Subcutaneous abdominal adipose tissue (tissue), 5 donors: Measurements from ENCODE around the gene GSKIP.
"Not testable (repeated sequence)": the region's sequence is repeated elsewhere in the genome, so short reads cannot be mapped to it uniquely, and the experiment has no call there.

Experiments
- H3K27ac ChIP-seq: one replicate; pipeline ENCODE4 v1.7.0; 2013; ENCODE audit warnings: low read depth, mild to moderate bottlenecking, inconsistent platforms, low read length, moderate library complexity
- H3K27me3 ChIP-seq, 5 donors: one replicate each; pipeline ENCODE4 v1.7.0; 2013; ENCODE audit warnings: low read length in 5 of 5, inconsistent platforms in 1 of 5; ENCODE audit not compliant: control insufficient read depth in 5 of 5, insufficient read depth in 4 of 5
- H3K36me3 ChIP-seq, 5 donors: one replicate each; pipeline ENCODE4 v1.7.0; 2013; ENCODE audit warnings: low read length in 5 of 5; ENCODE audit not compliant: control insufficient read depth in 5 of 5, insufficient read depth in 5 of 5
- H3K4me1 ChIP-seq, 5 donors: one replicate each; pipeline ENCODE4 v1.7.0; 2013; ENCODE audit warnings: low read length in 5 of 5, mild to moderate bottlenecking in 3 of 5, moderate library complexity in 1 of 5; ENCODE audit not compliant: control insufficient read depth in 5 of 5, insufficient read depth in 5 of 5
- H3K4me3 ChIP-seq, 5 donors: one replicate each; pipeline ENCODE4 v1.7.0; 2013; ENCODE audit warnings: low read length in 5 of 5, low read depth in 1 of 5
- H3K9ac ChIP-seq, 5 donors: one replicate each; pipeline ENCODE4 v1.7.0; 2013; ENCODE audit warnings: low read length in 5 of 5, mild to moderate bottlenecking in 4 of 5, moderate library complexity in 3 of 5
- H3K9me3 ChIP-seq, 5 donors: one replicate each; pipeline ENCODE4 v1.7.0; 2013; ENCODE audit warnings: low read length in 5 of 5; ENCODE audit not compliant: control insufficient read depth in 5 of 5
- donor health status: healthy.
- donor health status: healthy.
- donor health status: healthy.
- donor health status: healthy.
- donor health status: healthy.

GSKIP gene, protein sequence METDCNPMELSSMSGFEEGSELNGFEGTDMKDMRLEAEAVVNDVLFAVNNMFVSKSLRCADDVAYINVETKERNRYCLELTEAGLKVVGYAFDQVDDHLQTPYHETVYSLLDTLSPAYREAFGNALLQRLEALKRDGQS

DNA sequence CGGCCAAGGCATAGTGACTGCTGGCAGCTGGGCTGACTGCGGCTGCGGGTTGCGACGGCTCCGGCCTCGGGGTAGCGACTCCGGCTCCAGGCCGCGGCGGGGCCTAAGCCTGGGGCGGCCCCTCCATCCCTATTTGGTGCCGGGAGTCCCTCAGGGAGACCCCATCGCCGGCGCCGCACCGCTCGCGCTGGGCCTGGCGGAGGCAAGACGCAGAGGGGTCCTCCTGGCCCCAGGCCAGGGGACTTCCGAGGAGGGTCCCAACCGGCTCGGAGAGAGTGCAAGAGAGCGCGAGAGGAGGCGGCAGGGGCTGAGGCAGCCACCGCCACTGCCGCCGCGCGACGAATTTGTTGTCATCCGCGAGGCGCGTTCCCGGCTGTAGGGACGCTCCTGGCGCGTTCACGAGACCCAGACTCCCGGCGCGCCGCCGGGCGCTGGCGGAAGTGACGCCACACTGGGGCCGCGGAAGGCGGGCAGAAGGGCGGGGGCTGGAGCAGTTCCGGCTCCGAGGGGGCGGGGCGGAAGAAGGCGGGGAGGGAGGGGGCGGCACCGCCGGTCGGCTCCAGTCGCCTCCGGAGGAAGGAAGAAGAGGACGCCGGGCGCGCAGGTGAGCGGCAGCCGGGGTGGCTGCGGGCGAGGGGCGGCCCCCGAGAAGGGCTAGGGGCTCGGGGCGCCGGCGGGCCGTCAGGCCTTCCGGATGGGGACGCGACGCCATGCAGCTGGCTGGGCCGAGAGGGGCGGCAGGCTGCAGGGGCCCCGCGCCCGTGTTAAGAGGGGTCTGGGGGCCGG, at the start of gene GSKIP, which contains the start of gene ATG2B:
Gene GSKIP (plus strand): TSS at position 562 of the 786 bp plus-strand sequence. CDS start 18,722 bp downstream, outside the sequence.
Gene ATG2B (minus strand): TSS at position 377 of the 786 bp plus-strand sequence. CDS start 365 bp downstream, at position 12.
- H3K36me3 ChIP-seq = no peaks in the 10 kb centered on the region
- H3K4me3 ChIP-seq = peak within 1 kb of the TSS; percentile 92 to 97 (median 96)
- H3K27ac ChIP-seq = peak within 1 kb of the TSS; percentile 82
- H3K9me3 ChIP-seq = no peaks in the 10 kb centered on the region
- peak within 1 kb of the TSS; percentile 89 to 99 (median 96) for H3K9ac ChIP-seq
- H3K4me1 ChIP-seq = peaks cover 5 to 39% (median 29%) of the 10 kb centered on the region in 5 donors
- H3K27me3 ChIP-seq = no peaks in the 10 kb centered on the region

DNA sequence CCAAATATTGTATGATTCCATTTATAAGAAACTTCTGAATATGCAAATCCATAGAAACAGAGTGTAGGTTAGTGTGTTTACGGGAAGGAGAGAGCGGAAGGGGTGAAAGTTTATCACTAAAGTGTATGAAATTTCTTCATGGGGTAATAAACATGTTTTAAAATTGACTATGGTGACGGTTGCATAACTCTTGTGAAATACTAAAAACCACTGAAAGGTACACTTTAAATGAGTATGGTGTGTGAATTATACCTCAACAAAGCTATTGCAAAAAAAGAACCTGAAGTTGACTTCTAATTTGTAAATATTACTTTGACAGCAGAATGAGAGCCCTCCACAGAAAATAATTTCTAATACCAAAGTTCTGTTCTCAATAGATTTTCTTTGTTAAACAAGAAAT, 47.2 kb upstream of the GSKIP start:
- Histone ChIP-seq H3K9ac (no peak overlapping the region), H3K27me3 (no peaks in the 10 kb centered on the region), H3K4me3 (no peak overlapping the region), H3K36me3 (peaks cover 50 to 72% (median 63%) of the 10 kb centered on the region in 5 donors), H3K27ac (no peak overlapping the region), H3K9me3 (no peaks in the 10 kb centered on the region), H3K4me1 (no peaks in the 10 kb centered on the region)

DNA sequence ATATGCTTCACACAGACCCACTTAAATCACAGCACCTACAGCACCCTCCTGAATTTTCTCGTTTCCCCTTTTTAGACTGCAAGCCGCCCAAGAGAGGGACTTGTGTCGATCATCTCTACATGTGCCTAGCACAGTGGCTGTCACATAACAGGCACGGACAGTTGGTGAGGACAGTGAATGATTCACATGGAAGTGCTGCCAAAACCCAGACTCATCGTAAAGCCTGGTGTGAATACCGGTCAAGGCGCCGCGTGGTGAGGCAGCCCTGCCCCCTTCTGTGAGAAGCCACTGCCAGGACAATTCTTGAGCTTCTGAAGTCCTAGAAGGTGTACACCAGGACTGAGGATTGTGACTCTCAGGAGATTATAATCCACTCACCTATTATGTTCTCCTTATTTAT, 44.5 kb upstream of the GSKIP start:
- Histone ChIP-seq H3K27ac (no peak overlapping the region), H3K9ac (no peak overlapping the region), H3K36me3 (peaks cover 66 to 75% (median 69%) of the 10 kb centered on the region in 5 donors), H3K9me3 (no peaks in the 10 kb centered on the region), H3K4me1 (no peaks in the 10 kb centered on the region), H3K27me3 (no peaks in the 10 kb centered on the region), H3K4me3 (no peak overlapping the region)

DNA sequence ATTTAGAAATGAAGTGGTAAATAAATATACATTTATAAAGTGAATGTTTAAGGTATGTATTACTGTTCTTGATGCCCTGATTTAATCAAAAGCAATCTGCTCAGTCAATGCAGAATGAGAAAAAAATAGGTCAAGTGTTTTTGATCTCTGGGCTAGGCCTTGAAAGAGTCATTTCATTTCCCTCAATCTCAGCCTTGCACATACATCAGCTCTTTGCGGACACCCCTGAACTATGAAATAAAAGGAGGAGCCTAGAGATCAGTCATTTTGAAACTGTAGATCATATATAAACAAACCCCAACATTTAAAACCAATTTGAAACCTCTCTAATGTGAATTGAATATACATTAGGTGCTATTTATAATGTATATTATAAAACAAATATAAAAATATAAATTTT, 42.7 kb upstream of the GSKIP start:
- Histone ChIP-seq H3K4me3 (no peak overlapping the region), H3K27me3 (no peaks in the 10 kb centered on the region), H3K9me3 (no peaks in the 10 kb centered on the region), H3K27ac (no peak overlapping the region), H3K9ac (no peak overlapping the region), H3K36me3 (peaks cover 63 to 72% (median 68%) of the 10 kb centered on the region in 5 donors), H3K4me1 (no peaks in the 10 kb centered on the region)

DNA sequence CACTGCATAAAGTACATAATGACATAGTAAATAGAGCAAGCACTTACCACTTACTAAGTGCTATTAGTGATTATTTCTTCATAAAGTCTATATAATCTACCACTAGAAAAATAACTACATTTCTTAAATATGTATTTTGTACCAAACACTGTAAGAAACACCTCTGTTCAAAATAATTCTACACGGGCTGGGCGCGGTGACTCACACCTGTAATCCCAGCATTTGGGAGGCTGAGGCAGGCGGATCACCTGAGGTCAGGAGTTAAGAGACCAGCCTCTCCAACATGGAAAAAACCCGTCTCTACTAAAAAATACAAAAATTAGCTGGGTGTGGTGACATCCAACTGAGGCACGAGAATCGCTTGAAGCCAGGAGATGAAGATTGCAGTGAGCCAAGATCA, 39.1 kb upstream of the GSKIP start:
- no peak overlapping the region for H3K4me3 ChIP-seq
- H3K36me3 ChIP-seq = peaks cover 48 to 61% (median 55%) of the 10 kb centered on the region in 5 donors
- H3K27me3 ChIP-seq = no peaks in the 10 kb centered on the region
- H3K4me1 ChIP-seq = no peaks in the 10 kb centered on the region
- H3K9ac ChIP-seq = no peak overlapping the region
- H3K9me3 ChIP-seq = no peaks in the 10 kb centered on the region
- no peak overlapping the region for H3K27ac ChIP-seq

DNA sequence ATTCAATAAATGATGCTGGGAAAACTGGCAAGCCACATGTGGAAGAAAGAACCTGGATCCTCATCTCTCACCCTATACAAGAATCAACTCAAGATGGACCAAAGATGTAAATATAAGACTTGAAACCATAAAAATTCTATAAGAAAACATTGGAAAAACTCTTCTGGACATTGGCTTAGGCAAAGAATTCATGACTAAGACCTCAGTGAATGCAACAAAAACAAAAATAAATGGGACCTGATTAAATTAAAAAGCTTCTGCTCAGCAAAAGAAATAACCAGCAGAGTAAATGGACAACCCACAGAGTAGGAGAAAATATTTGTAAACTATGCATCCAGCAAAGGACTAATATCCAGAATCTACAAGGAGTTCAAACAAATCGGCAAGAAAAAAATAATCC, 24.8 kb upstream of the GSKIP start:
- Histone ChIP-seq H3K4me1 (no peaks in the 10 kb centered on the region), H3K9me3 (no peaks in the 10 kb centered on the region), H3K9ac (no peak overlapping the region), H3K4me3 (no peak overlapping the region), H3K27me3 (no peaks in the 10 kb centered on the region), H3K27ac (no peak overlapping the region), H3K36me3 (peaks cover 8 to 39% (median 26%) of the 10 kb centered on the region in 5 donors)

DNA sequence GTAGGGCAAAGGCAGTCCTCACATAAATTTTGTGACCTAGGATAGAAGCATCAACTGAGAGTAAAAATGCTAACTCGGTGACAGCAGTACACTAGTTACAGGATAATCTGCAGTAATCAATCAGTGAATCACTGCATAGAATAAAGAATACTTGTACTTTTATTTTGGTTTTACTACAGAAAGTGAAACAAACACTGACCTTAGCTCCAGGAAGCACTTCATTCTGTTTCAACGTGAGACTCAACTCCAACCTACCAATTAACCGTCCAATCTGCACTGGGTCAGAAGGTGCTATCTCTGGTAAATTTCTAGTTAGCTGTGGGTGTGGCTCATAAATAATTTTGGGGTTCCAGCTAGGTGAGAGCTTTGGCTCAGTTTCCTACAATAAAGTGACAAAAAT, 22.0 kb upstream of the GSKIP start:
- no peaks in the 10 kb centered on the region for H3K4me1 ChIP-seq
- H3K9me3 ChIP-seq = no peaks in the 10 kb centered on the region
- no peak overlapping the region for H3K27ac ChIP-seq
- H3K36me3 ChIP-seq = peaks cover 8 to 29% (median 24%) of the 10 kb centered on the region in 5 donors
- no peak overlapping the region for H3K4me3 ChIP-seq
- H3K9ac ChIP-seq = no peak overlapping the region
- H3K27me3 ChIP-seq = no peaks in the 10 kb centered on the region

DNA sequence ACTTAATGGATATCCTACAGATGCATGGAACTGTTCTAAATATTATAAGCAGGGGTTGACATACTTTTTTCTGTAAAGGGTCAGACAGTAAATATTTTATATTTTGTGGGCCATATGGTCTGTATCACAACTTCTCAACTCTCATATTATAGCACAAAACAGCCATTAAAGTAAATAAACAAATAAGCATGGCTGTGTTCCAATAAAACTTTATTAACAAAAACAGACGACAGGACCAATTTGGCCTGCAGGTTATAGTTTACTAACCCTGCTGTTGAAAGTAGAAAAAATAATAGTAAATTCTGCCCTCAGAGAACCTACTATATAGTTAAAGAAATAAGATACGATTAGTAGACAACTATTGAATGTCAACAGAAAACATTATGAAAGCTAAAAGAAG, 17.7 kb upstream of the GSKIP start:
- Histone ChIP-seq H3K9me3 (no peaks in the 10 kb centered on the region), H3K9ac (no peak overlapping the region)

DNA sequence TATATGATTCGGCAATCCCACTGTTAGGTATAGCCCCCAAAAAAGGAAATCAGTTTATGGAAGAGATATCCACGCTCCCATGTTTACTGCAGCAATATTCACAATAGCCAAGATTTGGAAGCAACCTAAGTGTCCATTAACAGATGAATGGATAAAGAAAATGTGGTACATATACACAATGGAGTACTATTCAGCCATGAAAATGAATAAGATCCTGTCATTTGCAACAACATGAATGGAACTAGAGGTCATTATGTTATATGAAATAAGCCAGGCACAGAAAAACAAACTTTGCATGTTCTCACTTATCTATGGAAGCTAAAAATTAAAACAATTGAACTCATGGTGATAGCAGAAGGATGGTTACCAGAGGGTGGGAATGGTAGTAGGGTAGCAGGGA, 15.4 kb upstream of the GSKIP start:
- H3K4me3 ChIP-seq, H3K27ac ChIP-seq: not testable (repeated sequence)

More for the DNA sequence above, 17.7 kb upstream of the GSKIP start:
- Histone ChIP-seq H3K4me3 (no peak overlapping the region), H3K27me3 (no peaks in the 10 kb centered on the region), H3K27ac (no peak overlapping the region), H3K36me3 (peaks cover 2 to 5% (median 4%) of the 10 kb centered on the region in 5 donors), H3K4me1 (no peaks in the 10 kb centered on the region)

DNA sequence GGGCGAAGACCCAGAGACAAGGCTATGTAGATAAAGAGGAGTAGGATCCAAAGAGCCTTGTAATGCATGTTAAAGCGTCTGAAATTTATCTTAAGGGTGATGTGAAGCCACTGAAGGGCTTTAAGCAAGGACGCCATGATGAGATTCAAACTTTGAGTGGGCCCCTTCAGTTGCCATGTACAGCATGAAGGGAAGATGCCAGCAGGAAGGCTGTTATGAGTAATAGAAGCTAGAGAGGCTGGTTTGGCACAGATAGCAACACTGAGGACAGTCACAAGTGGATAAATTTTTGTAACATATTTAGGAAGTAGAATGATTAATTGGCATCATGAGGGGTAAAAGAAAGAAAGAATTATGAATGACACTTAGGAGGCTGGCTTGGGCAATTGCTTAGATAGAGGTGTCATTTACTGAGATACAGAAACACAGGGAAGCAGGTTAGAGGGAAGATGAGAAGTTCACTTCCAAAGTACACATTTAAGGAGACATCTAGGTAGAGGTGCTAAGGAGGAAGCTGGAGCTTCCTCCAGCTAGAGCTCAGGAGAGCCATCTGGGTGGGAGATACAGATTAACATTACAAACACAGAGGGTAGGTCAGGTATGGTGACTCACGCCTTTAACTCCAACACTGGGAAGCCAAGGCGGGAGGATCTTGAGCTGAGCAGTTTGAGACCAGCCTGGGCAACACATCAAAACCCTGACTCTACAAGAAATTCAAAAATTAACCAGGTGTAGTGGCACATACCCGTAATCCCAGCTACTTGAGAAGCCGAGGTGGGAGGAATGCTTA, 13.8 kb upstream of the GSKIP start:
- Histone ChIP-seq H3K9ac (no peak overlapping the region), H3K4me3 (no peak overlapping the region), H3K9me3 (no peaks in the 10 kb centered on the region), H3K36me3 (peaks cover 0 to 3% (median 0%) of the 10 kb centered on the region in 5 donors), H3K4me1 (no peaks in the 10 kb centered on the region), H3K27me3 (no peaks in the 10 kb centered on the region), H3K27ac (no peak overlapping the region)

More for the DNA sequence above, 15.4 kb upstream of the GSKIP start:
- not testable (repeated sequence) for H3K9ac ChIP-seq, H3K36me3 ChIP-seq, H3K9me3 ChIP-seq, H3K27me3 ChIP-seq, H3K4me1 ChIP-seq
